Neural cell (in vitro differentiated cells): ENCODE measurements around the gene SCARB2. TPM values are rescaled to one million over a fixed set of nuclear protein-coding genes. Genes with fewer than 3 reads are reported as not detected.

ENCODE experiments used
- H2AFZ ChIP-seq: fragments of 200-600, 300-800 bp; sonication (generic), shearing (Covaris generic); 2 replicates; pipeline ENCODE4 v1.6.0; 2014; ENCODE audit warnings: low read depth, mild to moderate bottlenecking, antibody characterized with exemption, low read length, moderate library complexity
- H3F3A ChIP-seq: fragments of 200-600 bp; shearing (Covaris generic); 2 replicates; pipeline ENCODE4 v1.6.1; 2016; ENCODE audit warnings: mild to moderate bottlenecking, moderate library complexity, mixed read lengths, antibody characterized with exemption, low read length; ENCODE audit not compliant: insufficient read depth, poor library complexity, severe bottlenecking
- H3K27ac ChIP-seq: fragments of 200-600, 300-800 bp; sonication (generic), shearing (Covaris generic); 2 replicates; pipeline ENCODE4 v1.5.1; 2014; ENCODE audit warnings: mild to moderate bottlenecking, low read length, moderate library complexity
- H3K27me3 ChIP-seq: fragments of 300-800, 200-600 bp; sonication (generic), shearing (Covaris generic); 2 replicates; pipeline ENCODE4 v1.6.0; 2014; ENCODE audit warnings: mild to moderate bottlenecking, low read depth, low read length, moderate library complexity; ENCODE audit not compliant: insufficient read depth
- H3K36me3 ChIP-seq: fragments of 300-800, 200-600 bp; sonication (generic), shearing (Covaris generic); 2 replicates; pipeline ENCODE4 v1.5.1; 2014; ENCODE audit warnings: mild to moderate bottlenecking, antibody characterized with exemption, low read length, moderate library complexity; ENCODE audit not compliant: insufficient read depth
- H3K4me2 ChIP-seq: fragments of 300-800, 200-600 bp; sonication (generic), shearing (Covaris generic); 2 replicates; pipeline ENCODE4 v1.6.0; 2014; ENCODE audit warnings: mild to moderate bottlenecking, low read length
- H3K4me3 ChIP-seq: fragments of 300-800, 200-600 bp; sonication (generic), shearing (Covaris generic); 2 replicates; pipeline ENCODE4 v1.5.1; 2014; ENCODE audit warnings: mild to moderate bottlenecking, low read length, moderate library complexity
- H3K79me2 ChIP-seq: fragments of 200-600 bp; shearing (Covaris generic); replicated peaks from 2 replicates; pipeline ENCODE4 v1.6.0; 2014; ENCODE audit warnings: mild to moderate bottlenecking, low read length, moderate library complexity; ENCODE audit not compliant: insufficient read depth
- H3K9ac ChIP-seq: fragments of 300-800, 200-600 bp; sonication (generic), shearing (Covaris generic); 2 replicates; pipeline ENCODE4 v1.6.1; 2016; ENCODE audit warnings: mild to moderate bottlenecking, low read length, mixed read lengths
- H3K9me2 ChIP-seq: fragments of 200-600 bp; shearing (Covaris generic); 2 replicates; pipeline ENCODE4 v1.6.1; 2016; ENCODE audit warnings: mild to moderate bottlenecking, low read length, mixed read lengths; ENCODE audit not compliant: insufficient read depth
- H3K9me3 ChIP-seq: fragments of 200-600, 300-800 bp; sonication (generic), shearing (Covaris generic); 2 replicates; pipeline ENCODE4 v1.6.1; 2016; ENCODE audit warnings: mild to moderate bottlenecking, mixed run types, low read length, moderate library complexity, mixed read lengths
- H4K20me1 ChIP-seq: fragments of 200-600 bp; shearing (Covaris generic); 2 replicates; pipeline ENCODE4 v1.6.1; 2016; ENCODE audit warnings: mild to moderate bottlenecking, mixed run types; ENCODE audit not compliant: insufficient read depth
- CTCF ChIP-seq: fragments of 450-650 bp; IDR thresholded peaks from 2 replicates; pipeline ENCODE4 v1.5.1; 2014; ENCODE audit warnings: antibody characterized with exemption, mild to moderate bottlenecking, moderate library complexity; ENCODE audit not compliant: poor library complexity, severe bottlenecking
- EP300 ChIP-seq: fragments of 450-650 bp; conservative IDR thresholded peaks from 2 replicates; pipeline ENCODE4 v1.6.1; 2014; ENCODE audit warnings: antibody characterized with exemption, mild to moderate bottlenecking, moderate library complexity; ENCODE audit not compliant: poor library complexity, severe bottlenecking
- EZH2 ChIP-seq: fragments of 200-600, 300-800 bp; shearing (Covaris generic), sonication (generic); IDR thresholded peaks from 2 replicates; pipeline ENCODE4 v1.6.1; 2014; ENCODE audit warnings: antibody characterized with exemption, low read length, borderline replicate concordance, mild to moderate bottlenecking; ENCODE audit not compliant: insufficient read depth, poor library complexity, severe bottlenecking
- MXI1 ChIP-seq: fragments of 450-650 bp; conservative IDR thresholded peaks from 2 replicates; pipeline ENCODE4 v1.6.1; 2014; ENCODE audit warnings: antibody characterized with exemption, mild to moderate bottlenecking; ENCODE audit not compliant: poor library complexity, severe bottlenecking
- POLR2AphosphoS5 ChIP-seq: IDR thresholded peaks from 2 replicates; pipeline ENCODE4 v1.6.1; 2012
- RAD21 ChIP-seq: fragments of 450-650 bp; conservative IDR thresholded peaks from 2 replicates; pipeline ENCODE4 v1.6.1; 2014; ENCODE audit warnings: antibody characterized with exemption, mild to moderate bottlenecking, moderate library complexity
- REST ChIP-seq: IDR thresholded peaks from 2 replicates; pipeline ENCODE4 v1.6.1; 2012; ENCODE audit warnings: borderline replicate concordance
- SMC3 ChIP-seq: fragments of 450-650 bp; conservative IDR thresholded peaks from 2 replicates; pipeline ENCODE4 v1.6.1; 2014; ENCODE audit warnings: antibody characterized with exemption, mild to moderate bottlenecking, moderate library complexity; ENCODE audit not compliant: poor library complexity
- TAF1 ChIP-seq: IDR thresholded peaks from 2 replicates; pipeline ENCODE4 v1.6.1; 2012; ENCODE audit warnings: low read depth
- polyA plus RNA-seq: library from polyadenylated mRNA; depleted of rRNA; stranded (reverse); fragments of >200 nt; gene quantifications from 2 replicates; pipeline ENCODE4 v1.2.3, GENCODE V29; 2014

Gene SCARB2
- polyA plus RNA-seq, 1 donor from 2014 or later, result 256 TPM

GRCh38 chr4:76156635-76157034 lies 57.0 kb downstream of the SCARB2 start:
- H3K9me3 ChIP-seq, result no peaks in the 10 kb centered on the region
- H3K4me2 ChIP-seq, result no peak overlapping the region
- peaks cover 4% of the 10 kb centered on the region for H3K36me3 ChIP-seq
- no peaks in the 10 kb centered on the region for H4K20me1 ChIP-seq
- H3K27ac ChIP-seq, result no peak overlapping the region
- no peak for TF ChIP-seq MXI1
- TF ChIP-seq EP300, result no peak
- no peak for TF ChIP-seq TAF1
- H3K4me3 ChIP-seq, result no peak overlapping the region
- no peaks in the 10 kb centered on the region for H3K9me2 ChIP-seq
- no peaks in the 10 kb centered on the region for H3K79me2 ChIP-seq
- no peak overlapping the region for H2AFZ ChIP-seq
- no peaks in the 10 kb centered on the region for H3K27me3 ChIP-seq
- H3F3A ChIP-seq, result no peaks in the 10 kb centered on the region
- H3K9ac ChIP-seq, result no peak overlapping the region

- H3K27ac ChIP-seq, result no peak overlapping the region
These were observed 57.6 kb downstream of the SCARB2 start for GRCh38 chr4:76155979-76156378.

More at GRCh38 chr4:76155979-76156378, 57.6 kb downstream of the SCARB2 start:
- Histone ChIP-seq H3F3A (no peaks in the 10 kb centered on the region), H4K20me1 (no peaks in the 10 kb centered on the region), H3K4me3 (no peak overlapping the region), H3K9ac (no peak overlapping the region), H2AFZ (no peak overlapping the region), H3K4me2 (no peak overlapping the region), H3K79me2 (no peaks in the 10 kb centered on the region), H3K9me3 (no peaks in the 10 kb centered on the region), H3K27me3 (no peaks in the 10 kb centered on the region), H3K9me2 (no peaks in the 10 kb centered on the region), H3K36me3 (peaks cover 4% of the 10 kb centered on the region)
- TF ChIP-seq EZH2, result no peak
- TF ChIP-seq RAD21, result no peak
- no peak for TF ChIP-seq SMC3
- no peak for TF ChIP-seq EP300
- no peak for TF ChIP-seq CTCF
- no peak for TF ChIP-seq REST
- TF ChIP-seq POLR2AphosphoS5, result no peak
- TF ChIP-seq MXI1, result no peak
- TF ChIP-seq TAF1, result no peak
